NT2/D1 (cell line): ENCODE measurements around the gene UBAC2.

ENCODE experiments used
- SUZ12 ChIP-seq: IDR thresholded peaks from 2 replicates; pipeline ENCODE4 v1.6.1; 2011; ENCODE audit not compliant: insufficient read length, insufficient read depth; ENCODE audit errors: extremely low read depth
- ZNF274 ChIP-seq: IDR thresholded peaks from 2 replicates; pipeline ENCODE4 v1.6.1; 2011; ENCODE audit warnings: mild to moderate bottlenecking, low read depth, low read length

DNA sequence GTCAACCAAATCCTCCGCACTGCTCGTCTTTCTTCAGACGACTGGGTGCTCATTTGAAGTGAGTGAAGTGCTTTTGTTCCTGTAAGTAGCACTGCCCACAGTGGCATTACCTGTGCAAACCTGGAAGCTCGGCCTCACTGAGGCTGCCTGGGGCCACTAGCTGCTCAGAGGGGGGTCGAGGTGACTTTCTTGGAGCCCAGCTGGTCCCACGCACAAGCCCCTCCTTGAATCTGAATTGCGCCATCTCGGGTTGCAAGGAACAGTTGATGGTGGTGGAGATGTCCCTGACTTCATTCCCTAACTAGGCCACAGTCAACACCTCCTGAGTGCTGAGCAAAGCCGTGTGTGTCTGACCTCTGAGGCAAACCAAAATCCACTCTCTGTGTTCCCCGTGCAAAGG, 185.8 kb downstream of the UBAC2 start:
- TF ChIP-seq SUZ12, result no peak
- TF ChIP-seq ZNF274, result no peak
